ENCODE results near the gene TMEM132D. TPM values are rescaled to one million over a fixed set of nuclear protein-coding genes. Genes with fewer than 3 reads are reported as not detected.

Gene TMEM132D
- total and polyA plus RNA-seq, 2 of the 4 experiments (the other 2 are of a cell fraction): not detected

- TF ChIP-seq RAD21 (IDR thresholded peaks at IDR 0.05; ENCODE audit: low read length) (no peak), RCOR1 (IDR thresholded peaks at IDR 0.05; ENCODE audit: insufficient replicate concordance, low read length) (no peak), MXI1 (IDR thresholded peaks at IDR 0.05; ENCODE audit: borderline replicate concordance, low read depth, low read length) (no peak), CEBPB (IDR thresholded peaks at IDR 0.05; ENCODE audit: low read depth, low read length) (no peak), SMC3 (IDR thresholded peaks at IDR 0.05; ENCODE audit: low read depth, low read length) (no peak), NFE2L2 (IDR thresholded peaks at IDR 0.05; ENCODE audit: low read depth, low read length) (no peak), USF2 (IDR thresholded peaks at IDR 0.05; ENCODE audit: low read depth, low read length) (no peak), RFX5 (IDR thresholded peaks at IDR 0.05; ENCODE audit: low read depth, low read length) (no peak), MAZ (IDR thresholded peaks at IDR 0.05; ENCODE audit: borderline replicate concordance, low read depth, low read length) (no peak), CHD1 (IDR thresholded peaks at IDR 0.05; ENCODE audit: low read depth, low read length) (no peak), MAFK (IDR thresholded peaks at IDR 0.05; ENCODE audit: low read depth, low read length) (no peak), ELK1 (IDR thresholded peaks at IDR 0.05; ENCODE audit: borderline replicate concordance, low read depth, low read length) (no peak), FOS (IDR thresholded peaks at IDR 0.05; ENCODE audit: low read depth, low read length) (no peak)
- BruUV-seq (replicated peaks): no TSS peak
- Histone ChIP-seq H4K91ac (ENCODE audit: insufficient read depth, low read depth, low read length) (no peak overlapping the region), H3K9me1 (ENCODE audit: insufficient read depth, low read length) (no peaks in the 10 kb centered on the region), H3K4me2 (ENCODE audit: low read depth, low read length) (no peak overlapping the region), H3K23ac (ENCODE audit: low read depth, low read length) (no peak overlapping the region), H4K20me1 (ENCODE audit: insufficient read depth, low read length) (no peaks in the 10 kb centered on the region), H3K4me1 (ENCODE audit: control insufficient read depth, insufficient read depth, low read length) (no peaks in the 10 kb centered on the region), H3K9ac (ENCODE audit: low read depth, low read length) (no peak overlapping the region), H2BK5ac (ENCODE audit: low read depth, low read length, poor library complexity, severe bottlenecking) (no peak overlapping the region), H2BK120ac (ENCODE audit: low read depth, low read length) (no peak overlapping the region), H2AFZ (replicated peaks; ENCODE audit: low read length, poor library complexity) (no peak overlapping the region), H2AK5ac (ENCODE audit: low read depth, low read length) (no peak overlapping the region), H3K14ac (replicated peaks; ENCODE audit: low read depth, low read length) (no peak overlapping the region), H2BK15ac (ENCODE audit: low read depth, low read length) (no peak overlapping the region), H3K27me3 (ENCODE audit: control insufficient read depth, insufficient read depth, low read length) (no peaks in the 10 kb centered on the region), H3K4ac (ENCODE audit: low read depth, low read length) (no peak overlapping the region), H3K4me3 (ENCODE audit: insufficient read depth, low read depth, low read length) (no peak overlapping the region), H3K79me1 (ENCODE audit: low read depth in 1 of 2, low read length in 2 of 2) (no peaks in the 10 kb centered on the region), H4K8ac (ENCODE audit: low read depth in 2 of 2, low read length in 2 of 2) (no peak overlapping the region), H3K56ac (ENCODE audit: extremely low read depth, insufficient read depth, low read length) (no peak overlapping the region), H2BK20ac (ENCODE audit: low read depth, low read length) (no peak overlapping the region), H3K27ac (ENCODE audit: insufficient read depth, low read length) (no peak overlapping the region), H3K9me3 (ENCODE audit: control insufficient read depth, insufficient read depth, low read length) (peaks cover 34% of the 10 kb centered on the region), H3K18ac (ENCODE audit: low read depth, low read length) (no peak overlapping the region), H4K5ac (ENCODE audit: low read depth, low read length) (no peak overlapping the region), H3K36me3 (ENCODE audit: control insufficient read depth, insufficient read depth, low read length) (no peaks in the 10 kb centered on the region), H2AK9ac (replicated peaks; ENCODE audit: low read depth, low read length, poor library complexity) (no peak overlapping the region)
- DNase-seq (no peak), ATAC-seq (ENCODE audit: low read depth) (no peak)
- POLR2A ChIA-PET (ENCODE audit: unreplicated experiment): no interaction called here
- WGBS, 2 experiments (ENCODE audit: extremely low coverage in 2 of 2, insufficient read length in 1 of 2): 70% methylated on average over 6 of the region's 8 CpGs; no CpG with 5 or more reads in 1 of the 2 experiments
- CTCF ChIA-PET: no interaction called here
- dilution Hi-C loops (cut with HindIII; ENCODE audit: low sequenced_read_pairs, unreplicated experiment) (no loop called here), intact Hi-C loops (cut with micrococcal nuclease) (no loop called here), in situ Hi-C loops (cut with MboI; ENCODE audit: low sequenced_read_pairs) (no loop called here)
These were observed 35.2 kb downstream of the TMEM132D start for GRCh38 chr12:129868575-129868974.
